RWPE2 (cell line): ENCODE results near the gene HADHA.

Source experiments
- ATAC-seq: fragments of 200-7000 bp; cut with Tn5 transposase; 3 replicates; pipeline ENCODE4 v1.9.1; 2021; ENCODE audit warnings: low read depth
- DNase-seq: peaks from one replicate; pipeline ENCODE4 v3.0.0-alpha.2; 2020; ENCODE audit warnings: low spot score
- H3K27ac ChIP-seq: fragments of 450-650 bp; 2 replicates; pipeline ENCODE4 v1.5.1; 2017; ENCODE audit warnings: mild to moderate bottlenecking; ENCODE audit not compliant: poor library complexity, severe bottlenecking
- H3K27me3 ChIP-seq: fragments of 250-450 bp; sonication (Bioruptor Pico); 2 replicates; pipeline ENCODE4 v1.5.1; 2021; ENCODE audit warnings: mild to moderate bottlenecking, moderate library complexity; ENCODE audit not compliant: insufficient read depth, poor library complexity, severe bottlenecking
- H3K36me3 ChIP-seq: fragments of 250-450 bp; sonication (Bioruptor Pico); 2 replicates; pipeline ENCODE4 v1.5.1; 2020; ENCODE audit warnings: low read depth, mild to moderate bottlenecking, moderate library complexity
- H3K4me1 ChIP-seq: fragments of 250-450 bp; sonication (Bioruptor Pico); 2 replicates; pipeline ENCODE4 v1.5.1; 2021; ENCODE audit warnings: mild to moderate bottlenecking, moderate library complexity; ENCODE audit not compliant: insufficient read depth, poor library complexity, severe bottlenecking
- H3K4me3 ChIP-seq: fragments of 250-450 bp; sonication (Bioruptor Pico); 2 replicates; pipeline ENCODE4 v1.5.1; 2021; ENCODE audit warnings: mild to moderate bottlenecking, moderate library complexity; ENCODE audit not compliant: severe bottlenecking
- H3K9me3 ChIP-seq: fragments of 250-450 bp; sonication (Bioruptor Pico); 2 replicates; pipeline ENCODE4 v1.5.1; 2021; ENCODE audit warnings: mild to moderate bottlenecking, moderate library complexity; ENCODE audit not compliant: severe bottlenecking
- TF ChIP-seq, protein P1 (sequence below): fragments of 450-650 bp; IDR thresholded peaks from one replicate; pipeline ENCODE4 v1.5.1; 2017; ENCODE audit warnings: mild to moderate bottlenecking, moderate library complexity; ENCODE audit not compliant: poor library complexity, severe bottlenecking

HADHA gene

DNA sequence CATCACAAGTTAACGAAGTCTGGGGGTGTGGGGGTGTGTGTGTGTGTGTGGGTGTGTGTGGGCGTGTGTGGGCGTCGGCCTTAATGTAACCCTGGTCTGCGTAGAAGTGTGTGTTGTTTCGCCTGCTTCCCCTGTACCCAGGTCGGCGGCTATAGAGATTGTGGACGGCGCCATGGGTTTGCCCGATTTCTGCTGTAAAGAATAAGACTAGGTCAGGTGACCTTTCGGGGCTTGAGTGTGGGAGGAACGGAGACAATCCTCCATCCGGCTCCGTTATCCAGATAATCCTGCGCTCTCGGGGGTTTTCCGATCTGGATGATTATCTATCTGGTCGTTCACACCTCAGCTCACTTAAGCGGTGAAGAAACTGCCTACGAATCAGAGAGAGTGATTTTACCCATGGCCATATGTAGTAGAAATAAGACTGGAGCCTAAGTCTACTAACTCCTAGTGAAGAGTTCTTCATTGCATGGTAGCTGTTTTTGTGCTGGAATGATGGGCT lies 850 bp upstream of the HADHA start:
- Histone ChIP-seq H3K27me3 (no peaks in the 10 kb centered on the region), H3K36me3 (no peaks in the 10 kb centered on the region), H3K9me3 (no peaks in the 10 kb centered on the region), H3K4me3 (peak overlapping the region; percentile 74), H3K27ac (peak overlapping the region; percentile 67), H3K4me1 (peaks cover 24% of the 10 kb centered on the region)
- ATAC-seq = peak; percentile 28
- DNase-seq = peak; percentile 55
- TF ChIP-seq, protein P1, sequence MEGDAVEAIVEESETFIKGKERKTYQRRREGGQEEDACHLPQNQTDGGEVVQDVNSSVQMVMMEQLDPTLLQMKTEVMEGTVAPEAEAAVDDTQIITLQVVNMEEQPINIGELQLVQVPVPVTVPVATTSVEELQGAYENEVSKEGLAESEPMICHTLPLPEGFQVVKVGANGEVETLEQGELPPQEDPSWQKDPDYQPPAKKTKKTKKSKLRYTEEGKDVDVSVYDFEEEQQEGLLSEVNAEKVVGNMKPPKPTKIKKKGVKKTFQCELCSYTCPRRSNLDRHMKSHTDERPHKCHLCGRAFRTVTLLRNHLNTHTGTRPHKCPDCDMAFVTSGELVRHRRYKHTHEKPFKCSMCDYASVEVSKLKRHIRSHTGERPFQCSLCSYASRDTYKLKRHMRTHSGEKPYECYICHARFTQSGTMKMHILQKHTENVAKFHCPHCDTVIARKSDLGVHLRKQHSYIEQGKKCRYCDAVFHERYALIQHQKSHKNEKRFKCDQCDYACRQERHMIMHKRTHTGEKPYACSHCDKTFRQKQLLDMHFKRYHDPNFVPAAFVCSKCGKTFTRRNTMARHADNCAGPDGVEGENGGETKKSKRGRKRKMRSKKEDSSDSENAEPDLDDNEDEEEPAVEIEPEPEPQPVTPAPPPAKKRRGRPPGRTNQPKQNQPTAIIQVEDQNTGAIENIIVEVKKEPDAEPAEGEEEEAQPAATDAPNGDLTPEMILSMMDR = no peak

DNA sequence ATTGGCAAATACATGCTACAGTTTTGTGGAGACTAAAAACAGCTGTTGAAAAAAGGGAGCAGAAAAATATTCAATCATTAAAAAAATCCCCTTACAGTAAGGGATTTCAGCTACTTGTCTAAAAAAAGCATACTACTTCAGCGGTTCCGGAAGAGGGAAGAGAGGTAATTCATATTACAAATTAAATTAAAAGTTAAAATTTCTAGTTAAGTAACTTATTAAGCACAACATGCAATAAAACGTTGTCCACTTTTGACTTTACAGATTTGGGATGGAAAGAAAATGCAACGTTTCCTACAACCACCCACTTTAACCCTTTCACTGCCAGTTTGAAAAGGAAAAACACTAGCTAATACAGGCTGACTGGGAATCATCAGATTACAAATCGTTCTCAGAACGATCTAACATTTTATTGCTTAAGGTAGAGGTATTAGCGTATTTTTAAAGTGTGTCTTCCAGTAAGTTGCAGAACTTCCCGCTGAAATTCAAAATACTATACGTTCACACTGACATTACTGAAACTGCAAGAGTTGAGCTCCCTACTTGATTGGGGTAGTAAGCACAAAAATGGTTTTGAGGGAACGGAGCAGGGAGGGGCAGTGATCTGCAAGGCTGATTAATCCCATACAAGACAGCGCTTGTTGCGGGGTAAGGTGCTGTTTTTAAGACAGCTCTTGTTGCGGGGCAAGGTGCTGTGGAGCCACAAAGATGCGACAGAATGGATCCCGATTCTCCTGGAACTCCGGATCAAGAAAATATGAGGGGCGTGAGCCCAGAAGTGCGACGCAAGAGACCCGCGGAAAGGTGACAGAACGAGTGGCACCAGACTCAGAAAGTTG lies 743 bp downstream of the HADHA start:
- TF ChIP-seq, protein P1 = no peak
- Histone ChIP-seq H3K36me3 (peaks cover 6% of the 10 kb centered on the region), H3K27me3 (no peaks in the 10 kb centered on the region), H3K4me1 (peaks cover 30% of the 10 kb centered on the region), H3K9me3 (no peaks in the 10 kb centered on the region), H3K27ac (peak overlapping the region; percentile 67), H3K4me3 (peak overlapping the region; percentile 74)
- no peak for ATAC-seq
- DNase-seq = no peak

DNA sequence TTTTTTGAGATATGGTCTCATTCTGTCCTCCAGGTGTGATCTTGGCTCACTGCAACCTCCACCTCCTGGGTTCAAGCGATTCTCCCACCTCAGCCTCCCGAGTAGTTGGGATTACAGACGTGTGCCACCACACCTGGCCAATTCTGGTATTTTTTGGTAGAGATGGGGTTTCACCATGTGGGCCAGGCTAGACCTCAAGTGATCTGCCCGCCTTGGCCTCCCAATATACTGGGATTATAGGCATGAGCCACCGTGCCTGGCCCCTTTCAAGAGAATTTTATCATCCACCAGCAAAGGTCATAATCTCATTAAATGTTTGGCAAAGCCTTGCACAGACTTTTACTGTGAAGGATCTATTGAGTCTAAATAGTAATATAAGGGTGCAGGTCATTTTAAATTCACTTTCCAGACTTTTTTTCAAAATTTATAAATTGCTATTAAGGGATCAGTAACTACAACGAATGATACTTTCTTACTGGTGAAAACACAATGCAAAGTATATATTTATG lies 2.5 kb downstream of the HADHA start:
- ATAC-seq = no peak
- Histone ChIP-seq H3K4me3 (peak overlapping the region; percentile 74), H3K27me3 (no peaks in the 10 kb centered on the region), H3K9me3 (no peaks in the 10 kb centered on the region), H3K36me3 (peaks cover 23% of the 10 kb centered on the region), H3K27ac (no peak overlapping the region), H3K4me1 (peaks cover 20% of the 10 kb centered on the region)
- no peak for DNase-seq
- TF ChIP-seq, protein P1 = no peak

DNA sequence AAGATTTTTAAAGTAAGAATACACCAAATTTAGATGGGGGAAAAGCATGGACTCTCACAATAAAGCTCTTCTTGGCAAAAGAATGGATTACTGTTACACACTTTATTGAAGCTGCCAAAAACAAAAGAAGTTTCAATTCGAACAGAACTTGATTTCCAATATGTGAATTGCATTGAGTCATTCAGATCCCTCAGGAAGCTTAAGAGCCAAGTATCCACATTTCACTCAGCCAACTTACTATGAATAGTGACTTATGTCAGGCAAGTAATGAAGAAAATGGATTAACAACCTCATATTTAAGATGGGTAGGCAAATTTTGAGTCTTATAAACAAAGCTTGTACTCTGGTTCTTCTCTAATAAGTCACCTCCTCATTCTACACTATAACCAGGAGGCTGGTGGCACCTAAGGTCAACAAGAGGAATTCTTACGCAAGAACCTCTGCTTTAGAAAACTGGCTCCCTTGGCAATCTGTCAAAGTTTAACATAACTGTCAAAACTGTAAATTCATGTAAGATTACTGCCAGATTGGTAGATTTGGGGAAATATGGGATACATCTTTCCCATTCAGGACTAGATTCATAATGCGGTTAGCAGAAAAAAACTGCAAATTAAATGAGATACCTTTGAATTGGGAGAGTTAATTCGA lies 6.0 kb downstream of the HADHA start:
- DNase-seq = no peak
- Histone ChIP-seq H3K4me3 (no peak overlapping the region), H3K9me3 (no peaks in the 10 kb centered on the region), H3K4me1 (peaks cover 20% of the 10 kb centered on the region), H3K27ac (no peak overlapping the region), H3K36me3 (peaks cover 59% of the 10 kb centered on the region), H3K27me3 (no peaks in the 10 kb centered on the region)
- TF ChIP-seq, protein P1 = no peak
- no peak for ATAC-seq
